ENCODE data around the gene GALP.

DNA sequence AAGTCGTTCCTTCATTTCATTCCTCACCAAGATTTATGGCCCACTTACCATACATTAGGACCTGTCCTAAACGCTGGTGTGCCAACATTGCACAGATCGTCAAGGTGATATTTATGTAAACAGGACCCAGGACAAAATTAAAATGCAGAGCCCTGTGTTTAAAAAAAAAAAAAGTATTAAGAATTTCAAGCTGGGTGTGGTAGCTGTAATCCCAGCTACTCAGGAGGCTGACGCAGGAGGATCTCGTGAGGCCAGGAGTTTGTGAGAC is 41.2 kb upstream of the GALP start:
- TF ChIP-seq TCF4 (CRISPR knock-in tag; IDR thresholded peaks at IDR 0.05; ENCODE audit: borderline replicate concordance) (no peak), ESRRG (CRISPR knock-in tag; IDR thresholded peaks at IDR 0.05) (no peak), ZFP30 (CRISPR knock-in tag; IDR thresholded peaks at IDR 0.05) (no peak), ARNTL (CRISPR knock-in tag; IDR thresholded peaks at IDR 0.05; ENCODE audit: borderline replicate concordance, low read depth) (no peak)
- TF ChIP-seq, protein P1, sequence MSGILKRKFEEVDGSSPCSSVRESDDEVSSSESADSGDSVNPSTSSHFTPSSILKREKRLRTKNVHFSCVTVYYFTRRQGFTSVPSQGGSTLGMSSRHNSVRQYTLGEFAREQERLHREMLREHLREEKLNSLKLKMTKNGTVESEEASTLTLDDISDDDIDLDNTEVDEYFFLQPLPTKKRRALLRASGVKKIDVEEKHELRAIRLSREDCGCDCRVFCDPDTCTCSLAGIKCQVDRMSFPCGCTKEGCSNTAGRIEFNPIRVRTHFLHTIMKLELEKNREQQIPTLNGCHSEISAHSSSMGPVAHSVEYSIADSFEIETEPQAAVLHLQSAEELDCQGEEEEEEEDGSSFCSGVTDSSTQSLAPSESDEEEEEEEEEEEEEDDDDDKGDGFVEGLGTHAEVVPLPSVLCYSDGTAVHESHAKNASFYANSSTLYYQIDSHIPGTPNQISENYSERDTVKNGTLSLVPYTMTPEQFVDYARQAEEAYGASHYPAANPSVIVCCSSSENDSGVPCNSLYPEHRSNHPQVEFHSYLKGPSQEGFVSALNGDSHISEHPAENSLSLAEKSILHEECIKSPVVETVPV (CRISPR knock-in tag; IDR thresholded peaks at IDR 0.05): no peak
- TF ChIP-seq, protein P2, sequence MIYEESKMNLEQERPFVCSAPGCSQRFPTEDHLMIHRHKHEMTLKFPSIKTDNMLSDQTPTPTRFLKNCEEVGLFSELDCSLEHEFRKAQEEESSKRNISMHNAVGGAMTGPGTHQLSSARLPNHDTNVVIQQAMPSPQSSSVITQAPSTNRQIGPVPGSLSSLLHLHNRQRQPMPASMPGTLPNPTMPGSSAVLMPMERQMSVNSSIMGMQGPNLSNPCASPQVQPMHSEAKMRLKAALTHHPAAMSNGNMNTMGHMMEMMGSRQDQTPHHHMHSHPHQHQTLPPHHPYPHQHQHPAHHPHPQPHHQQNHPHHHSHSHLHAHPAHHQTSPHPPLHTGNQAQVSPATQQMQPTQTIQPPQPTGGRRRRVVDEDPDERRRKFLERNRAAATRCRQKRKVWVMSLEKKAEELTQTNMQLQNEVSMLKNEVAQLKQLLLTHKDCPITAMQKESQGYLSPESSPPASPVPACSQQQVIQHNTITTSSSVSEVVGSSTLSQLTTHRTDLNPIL (CRISPR knock-in tag; IDR thresholded peaks at IDR 0.05; ENCODE audit: low read depth): no peak
